Ovary (tissue), 9 donors: ENCODE results near the gene GPR101. TPM values are rescaled to one million over a fixed set of nuclear protein-coding genes. Genes with fewer than 3 reads are reported as not detected.

ENCODE experiments used
- DNase-seq, 5 donors: peaks; one replicate each; pipeline ENCODE4 v3.0.0-alpha.2; 2019 to 2020
- H3K27ac ChIP-seq, 2 donors: fragments of 200-600 bp; one replicate each; pipeline versions ENCODE4 v1.5.1 to v1.8.0; 2019 to 2022
- H3K27me3 ChIP-seq: fragments of 200-600 bp; one replicate; pipeline ENCODE4 v1.8.0; 2022
- H3K36me3 ChIP-seq: fragments of 200-600 bp; sonication (generic); one replicate; pipeline ENCODE4 v1.5.1; 2019
- H3K4me1 ChIP-seq: one replicate; pipeline ENCODE4 v1.8.1; 2013; ENCODE audit warnings: mild to moderate bottlenecking, moderate library complexity; ENCODE audit not compliant: insufficient read depth
- H3K4me3 ChIP-seq: fragments of 200-600 bp; sonication (generic); one replicate; pipeline ENCODE4 v1.5.1; 2017
- H3K9me3 ChIP-seq, 2 donors: fragments of 200-600 bp in 1 of 2; sonication (generic) in 1 of 2; one replicate each; pipeline versions ENCODE4 v1.5.1 to v1.8.1; 2013 to 2019; ENCODE audit warnings: mild to moderate bottlenecking in 1 of 2, moderate library complexity in 1 of 2
- CTCF ChIP-seq, 3 donors: fragments of 450-650 bp in 2 of 3; fragments of 200-600 bp in 1 of 3; IDR thresholded peaks; one replicate each; pipeline versions ENCODE4 v1.5.1 to v1.8.0; 2016 to 2022; ENCODE audit warnings: antibody characterized with exemption in 3 of 3, mild to moderate bottlenecking in 1 of 3
- EP300 ChIP-seq: sonication (generic); formaldehyde crosslinking; IDR thresholded peaks from one replicate; pipeline ENCODE4 v1.6.1; 2017; ENCODE audit warnings: antibody characterized with exemption
- POLR2A ChIP-seq: fragments of 450-650 bp; IDR thresholded peaks from one replicate; pipeline ENCODE4 v1.6.1; 2017; ENCODE audit warnings: antibody characterized with exemption, mild to moderate bottlenecking, moderate library complexity
- WGBS, 3 donors: extraction: QIAGEN DNeasy Blood & Tissue Kit in 1 of 3; methylation state at CpG; one replicate each; pipeline versions ENCODE4 v1.1.5 to v1.1.7; 2013 to 2017; 5-methylcytosine and 5-hydroxymethylcytosine counted together
- intact Hi-C, 4 donors: fragments of 100-400 bp; cut with DNase I; formaldehyde crosslinking; loops; one replicate each; pipeline versions ENCODE4 v1.11.0 to v1.15.1; 2022 to 2023
- polyA plus RNA-seq, 2 donors: library from polyadenylated mRNA; stranded (reverse); fragments of 200-250 nt in 1 of 2; fragments of 350-450 nt in 1 of 2; fragmentation: Illumina TruSeq in 1 of 2; extraction: RNeasy Lipid Tissue Mini Kit (QIAGEN cat#74804) in 1 of 2; gene quantifications; one replicate each; pipeline ENCODE4 v1.2.3, GENCODE V29; 2013 to 2014
- total RNA-seq, 7 donors: library from RNA; depleted of rRNA in 2 of 7; stranded (reverse); fragments of >200 nt in 2 of 7; fragmentation: NEBNext Ultra II Directional in 3 of 7; extraction: Animal tissue kit (Norgen Biotek cat#: 25700) in 3 of 7; gene quantifications; one replicate each; pipeline versions ENCODE4 v1.1.0 to v1.2.4, GENCODE V29; 2016 to 2023
- donor health status: DM: no; HTN: no; CAD: no; lungs with moderate emphysema.
- donor health status: DM: no; HTN: no; CAD: no.
- donor health status: Bipolar disorder and iron deficiency.
- donor health status: DM: yes; HTN: yes; CAD: no.
- donor health status: DM: no; HTN: no; CAD: no.
- donor health status: DM: yes; HTN: yes; CAD: no.

The GPR101 gene
- total and polyA plus RNA-seq, 9 donors = not detected

- no peaks in the 10 kb centered on the region for H3K9me3 ChIP-seq
- no peak overlapping the region for H3K4me3 ChIP-seq
- intact Hi-C loops = no loop called here
- WGBS, 3 donors = 74 to 80% (median 75%) methylated on average over 14 of the region's 14 CpGs
- no peak for DNase-seq
- TF ChIP-seq EP300 (no peak), POLR2A (no peak), CTCF (IDR thresholded peaks at IDR 0.05) (no peak)
- H3K27me3 ChIP-seq = no peaks in the 10 kb centered on the region
- H3K4me1 ChIP-seq = no peaks in the 10 kb centered on the region
- H3K27ac ChIP-seq = no peak overlapping the region
- no peaks in the 10 kb centered on the region for H3K36me3 ChIP-seq
Measured at GRCh38 chrX:137040113-137040794, 6.5 kb upstream of the GPR101 start.

GRCh38 chrX:137034508-137034872 is 695 bp upstream of the GPR101 start:
- no peaks in the 10 kb centered on the region for H3K9me3 ChIP-seq
- no peak overlapping the region for H3K4me3 ChIP-seq
- DNase-seq = no peak
- H3K27me3 ChIP-seq = no peaks in the 10 kb centered on the region
- H3K27ac ChIP-seq = no peak overlapping the region
- intact Hi-C loops = no loop called here
- H3K36me3 ChIP-seq = no peaks in the 10 kb centered on the region
- TF ChIP-seq EP300 (no peak), POLR2A (no peak), CTCF (IDR thresholded peaks at IDR 0.05) (no peak)
- H3K4me1 ChIP-seq = no peaks in the 10 kb centered on the region
- 16 to 36% (median 35%) methylated on average over 3 of the region's 3 CpGs for WGBS, 3 donors

GRCh38 chrX:137032841-137033773 is 688 bp downstream of the GPR101 start:
- Histone ChIP-seq H3K4me3 (no peak overlapping the region), H3K4me1 (no peaks in the 10 kb centered on the region), H3K36me3 (no peaks in the 10 kb centered on the region), H3K9me3 (no peaks in the 10 kb centered on the region), H3K27ac (no peak overlapping the region), H3K27me3 (no peaks in the 10 kb centered on the region)
- no peak for DNase-seq
- intact Hi-C loops = no loop called here
- TF ChIP-seq CTCF (IDR thresholded peaks at IDR 0.05) = no peak
- TF ChIP-seq EP300 = no peak
- 23 to 32% (median 31%) methylated on average over 34 of the region's 34 CpGs for WGBS, 3 donors

GRCh38 chrX:137032341-137032694 is 1.5 kb downstream of the GPR101 start:
- Histone ChIP-seq H3K4me1 (no peaks in the 10 kb centered on the region), H3K4me3 (no peak overlapping the region), H3K27ac (no peak overlapping the region), H3K36me3 (no peaks in the 10 kb centered on the region), H3K9me3 (no peaks in the 10 kb centered on the region), H3K27me3 (no peaks in the 10 kb centered on the region)
- TF ChIP-seq POLR2A (no peak), EP300 (no peak), CTCF (IDR thresholded peaks at IDR 0.05) (no peak)
- DNase-seq = no peak
- intact Hi-C loops = no loop called here
- WGBS, 3 donors = 26 to 36% (median 30%) methylated on average over 16 of the region's 16 CpGs
